Duodenal mucosa (tissue), 2 donors: ENCODE measurements around the gene RNF39.

ENCODE experiments used
- H3K27ac ChIP-seq: one replicate; pipeline ENCODE4 v1.7.0; 2013; ENCODE audit warnings: low read depth, low read length
- H3K27me3 ChIP-seq, 2 donors: one replicate each; pipeline ENCODE4 v1.7.0; 2013; ENCODE audit warnings: low read length in 2 of 2, control low read depth in 1 of 2; ENCODE audit not compliant: insufficient read depth in 2 of 2, control insufficient read depth in 1 of 2
- H3K36me3 ChIP-seq, 2 donors: one replicate each; pipeline ENCODE4 v1.7.0; 2013; ENCODE audit warnings: low read length in 2 of 2, control low read depth in 1 of 2; ENCODE audit not compliant: insufficient read depth in 2 of 2, control insufficient read depth in 1 of 2
- H3K4me1 ChIP-seq, 2 donors: one replicate each; pipeline ENCODE4 v1.7.0; 2013; ENCODE audit warnings: low read length in 2 of 2, control low read depth in 1 of 2; ENCODE audit not compliant: insufficient read depth in 2 of 2, control insufficient read depth in 1 of 2
- H3K4me3 ChIP-seq, 2 donors: one replicate each; pipeline ENCODE4 v1.7.0; 2013; ENCODE audit warnings: low read length in 2 of 2, low read depth in 1 of 2
- H3K9ac ChIP-seq, 2 donors: one replicate each; pipeline ENCODE4 v1.7.0; 2013; ENCODE audit warnings: low read length in 2 of 2, low read depth in 1 of 2
- H3K9me3 ChIP-seq, 2 donors: one replicate each; pipeline ENCODE4 v1.7.0; 2013; ENCODE audit warnings: low read length in 2 of 2, control low read depth in 1 of 2; ENCODE audit not compliant: control insufficient read depth in 1 of 2

RNF39 gene

DNA sequence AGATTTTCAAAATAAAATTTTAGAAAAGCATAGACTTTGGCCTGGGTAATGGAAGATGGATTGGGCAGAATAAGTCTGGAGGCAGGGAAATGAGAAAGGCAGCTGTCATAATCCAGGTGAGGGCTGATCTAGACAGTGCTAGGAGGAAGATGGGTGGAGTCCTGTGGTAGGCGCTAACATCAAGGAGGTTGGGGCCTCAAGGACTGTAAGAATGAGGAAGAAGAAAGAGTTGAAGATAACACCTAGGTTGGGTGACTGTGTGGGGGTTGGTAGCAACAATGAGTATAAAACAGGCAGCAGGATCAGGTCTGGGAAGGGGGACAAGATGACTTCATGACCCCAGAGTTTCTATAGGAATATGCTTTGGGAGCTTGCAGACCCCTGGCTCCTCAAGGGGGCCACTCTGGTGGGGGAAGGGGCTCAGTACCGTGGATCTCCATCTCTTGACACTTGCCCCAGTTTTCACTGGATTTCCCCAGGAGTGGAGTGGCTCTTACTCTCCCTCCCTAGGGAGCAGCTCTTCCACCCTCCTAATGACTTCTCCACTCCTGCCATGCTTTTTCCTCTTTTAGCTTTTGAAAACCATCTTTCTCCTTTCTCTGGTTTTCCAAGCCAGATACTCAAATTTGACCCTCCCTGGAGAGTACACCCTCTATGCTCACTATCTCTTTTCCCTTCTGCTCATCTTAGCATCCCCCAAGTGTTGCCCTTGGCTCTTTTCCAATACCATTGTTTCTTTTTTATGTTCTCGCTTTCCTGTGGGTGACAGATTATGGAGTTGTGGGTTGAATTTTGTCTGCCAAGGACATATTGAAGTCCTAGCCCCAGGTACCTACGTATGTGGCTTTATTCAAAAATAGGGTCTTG, 22.6 kb upstream of the RNF39 start:
- Histone ChIP-seq H3K4me1 (peaks cover 35 to 51% of the 10 kb centered on the region in 2 donors), H3K27ac (no peak overlapping the region), H3K9ac (no peak overlapping the region), H3K9me3 (no peaks in the 10 kb centered on the region), H3K4me3 (no peak overlapping the region), H3K36me3 (no peaks in the 10 kb centered on the region), H3K27me3 (peaks cover 8 to 12% of the 10 kb centered on the region in 2 donors)

DNA sequence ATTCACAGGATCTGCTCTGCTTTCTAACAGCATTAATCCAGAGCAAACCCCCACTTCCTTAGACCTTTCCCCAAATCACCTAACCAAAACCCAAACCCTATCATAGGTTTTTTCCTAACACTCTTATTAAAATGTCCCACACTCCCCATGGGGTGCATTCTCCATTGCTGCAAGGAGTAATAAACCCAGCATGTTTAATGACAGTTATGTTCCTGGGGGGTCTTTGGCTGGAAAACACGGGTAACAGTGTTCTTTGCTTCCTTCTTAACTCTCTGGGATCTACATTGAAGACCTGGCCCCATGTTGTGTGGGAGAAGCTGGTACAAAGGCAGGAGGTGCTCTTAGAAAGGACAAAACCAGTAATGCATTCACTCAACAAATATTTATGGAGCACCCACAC, 21.3 kb upstream of the RNF39 start:
- Histone ChIP-seq H3K9me3 (no peaks in the 10 kb centered on the region), H3K4me3 (no peak overlapping the region), H3K36me3 (no peaks in the 10 kb centered on the region), H3K27me3 (peaks cover 8 to 14% of the 10 kb centered on the region in 2 donors), H3K9ac (no peak overlapping the region), H3K4me1 (peaks cover 37 to 48% of the 10 kb centered on the region in 2 donors), H3K27ac (no peak overlapping the region)

- H3K27ac ChIP-seq = no peak overlapping the region
- H3K4me3 ChIP-seq = no peak overlapping the region
- H3K9me3 ChIP-seq = no peaks in the 10 kb centered on the region
- H3K4me1 ChIP-seq = peaks cover 28 to 32% of the 10 kb centered on the region in 2 donors
- no peaks in the 10 kb centered on the region for H3K36me3 ChIP-seq
- no peak overlapping the region for H3K9ac ChIP-seq
- peaks cover 3 to 14% of the 10 kb centered on the region in 2 donors for H3K27me3 ChIP-seq
These were observed 18.5 kb upstream of the RNF39 start for GRCh38 chr6:30093951-30094661.

- peaks cover 1 to 14% of the 10 kb centered on the region in 2 donors for H3K27me3 ChIP-seq
- no peak overlapping the region for H3K27ac ChIP-seq
- peaks cover 22 to 30% of the 10 kb centered on the region in 2 donors for H3K4me1 ChIP-seq
- H3K9ac ChIP-seq = no peak overlapping the region
- no peaks in the 10 kb centered on the region for H3K36me3 ChIP-seq
- H3K4me3 ChIP-seq = no peak overlapping the region
- no peaks in the 10 kb centered on the region for H3K9me3 ChIP-seq
These were observed 17.4 kb upstream of the RNF39 start for GRCh38 chr6:30092852-30093543.

DNA sequence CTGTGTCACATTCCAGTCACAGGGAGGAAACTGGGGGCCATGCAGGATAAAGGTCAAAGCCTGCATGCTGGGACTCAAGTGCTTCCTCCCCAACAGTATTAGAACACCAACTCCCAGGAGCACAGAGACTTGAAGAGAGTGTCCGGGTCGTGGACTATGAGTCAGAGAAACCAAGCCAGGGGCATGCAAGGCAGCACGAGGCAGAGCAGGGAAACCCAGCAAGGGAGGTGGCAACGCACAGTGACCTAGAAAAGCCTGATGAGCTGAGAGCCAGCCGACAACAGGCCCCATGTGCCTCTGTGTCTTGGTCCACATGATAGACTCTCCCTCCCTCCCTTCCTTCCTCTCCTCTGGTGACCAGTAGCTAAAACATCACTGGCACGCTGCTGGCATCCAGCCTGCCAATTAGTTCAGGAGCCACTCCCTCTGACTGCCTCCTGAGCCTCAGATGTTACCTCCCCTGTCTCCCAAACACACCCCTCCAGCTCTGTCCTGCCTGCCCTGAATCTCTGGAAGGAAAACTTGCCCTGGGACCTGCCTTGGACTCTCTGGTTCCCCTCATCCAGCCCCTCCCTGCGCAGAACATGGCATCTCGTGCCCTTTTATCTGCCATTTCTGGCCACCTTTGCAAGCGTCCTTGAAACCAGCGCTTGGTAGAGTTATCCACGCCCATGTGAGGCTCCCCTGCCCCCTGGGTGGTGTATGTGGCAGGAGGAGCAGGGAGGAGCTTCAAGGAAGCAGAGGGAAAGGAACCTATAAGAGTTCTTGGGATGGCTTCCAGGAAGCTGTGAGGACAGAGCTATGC, 16.2 kb upstream of the RNF39 start:
- H3K27me3 ChIP-seq = peaks cover 4 to 5% of the 10 kb centered on the region in 2 donors
- H3K9me3 ChIP-seq = no peaks in the 10 kb centered on the region
- peak overlapping the region; percentile 79 for H3K27ac ChIP-seq
- no peaks in the 10 kb centered on the region for H3K36me3 ChIP-seq
- H3K4me3 ChIP-seq = peak overlapping the region in 1 of 2 donors; percentile 18
- peaks cover 17 to 23% of the 10 kb centered on the region in 2 donors for H3K4me1 ChIP-seq
- peak overlapping the region; percentile 25 to 42 for H3K9ac ChIP-seq

- Histone ChIP-seq H3K27ac (no peak overlapping the region), H3K36me3 (no peaks in the 10 kb centered on the region), H3K9me3 (no peaks in the 10 kb centered on the region), H3K4me3 (no peak overlapping the region), H3K4me1 (peaks cover 10 to 13% of the 10 kb centered on the region in 2 donors), H3K27me3 (peaks cover 4 to 5% of the 10 kb centered on the region in 2 donors), H3K9ac (no peak overlapping the region)
These were observed 12.3 kb upstream of the RNF39 start for GRCh38 chr6:30087876-30088275.

DNA sequence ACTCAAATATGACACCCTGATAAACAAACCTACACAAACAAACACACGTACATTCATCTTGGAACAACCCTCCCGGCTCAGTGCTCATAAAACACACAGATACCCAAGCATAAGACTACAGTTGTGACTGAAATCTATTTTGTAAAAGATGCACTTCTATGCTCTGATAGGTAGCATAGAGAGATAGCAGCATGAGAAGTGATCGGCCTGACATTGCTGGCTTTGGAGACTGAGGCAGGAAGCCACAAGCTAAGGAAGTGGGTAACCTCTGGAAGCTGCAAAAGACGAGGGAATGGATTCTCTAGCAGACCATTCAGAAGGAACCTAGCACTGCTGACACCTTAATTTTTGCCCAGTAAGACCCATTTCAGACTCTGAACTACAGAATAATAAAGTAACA, 1.6 kb upstream of the RNF39 start:
- H3K9ac ChIP-seq = no peak overlapping the region
- H3K4me1 ChIP-seq = peaks cover 17 to 19% of the 10 kb centered on the region in 2 donors
- no peak overlapping the region for H3K4me3 ChIP-seq
- H3K36me3 ChIP-seq = no peaks in the 10 kb centered on the region
- no peak overlapping the region for H3K27ac ChIP-seq
- H3K27me3 ChIP-seq = peaks cover 26 to 35% of the 10 kb centered on the region in 2 donors
- no peaks in the 10 kb centered on the region for H3K9me3 ChIP-seq

DNA sequence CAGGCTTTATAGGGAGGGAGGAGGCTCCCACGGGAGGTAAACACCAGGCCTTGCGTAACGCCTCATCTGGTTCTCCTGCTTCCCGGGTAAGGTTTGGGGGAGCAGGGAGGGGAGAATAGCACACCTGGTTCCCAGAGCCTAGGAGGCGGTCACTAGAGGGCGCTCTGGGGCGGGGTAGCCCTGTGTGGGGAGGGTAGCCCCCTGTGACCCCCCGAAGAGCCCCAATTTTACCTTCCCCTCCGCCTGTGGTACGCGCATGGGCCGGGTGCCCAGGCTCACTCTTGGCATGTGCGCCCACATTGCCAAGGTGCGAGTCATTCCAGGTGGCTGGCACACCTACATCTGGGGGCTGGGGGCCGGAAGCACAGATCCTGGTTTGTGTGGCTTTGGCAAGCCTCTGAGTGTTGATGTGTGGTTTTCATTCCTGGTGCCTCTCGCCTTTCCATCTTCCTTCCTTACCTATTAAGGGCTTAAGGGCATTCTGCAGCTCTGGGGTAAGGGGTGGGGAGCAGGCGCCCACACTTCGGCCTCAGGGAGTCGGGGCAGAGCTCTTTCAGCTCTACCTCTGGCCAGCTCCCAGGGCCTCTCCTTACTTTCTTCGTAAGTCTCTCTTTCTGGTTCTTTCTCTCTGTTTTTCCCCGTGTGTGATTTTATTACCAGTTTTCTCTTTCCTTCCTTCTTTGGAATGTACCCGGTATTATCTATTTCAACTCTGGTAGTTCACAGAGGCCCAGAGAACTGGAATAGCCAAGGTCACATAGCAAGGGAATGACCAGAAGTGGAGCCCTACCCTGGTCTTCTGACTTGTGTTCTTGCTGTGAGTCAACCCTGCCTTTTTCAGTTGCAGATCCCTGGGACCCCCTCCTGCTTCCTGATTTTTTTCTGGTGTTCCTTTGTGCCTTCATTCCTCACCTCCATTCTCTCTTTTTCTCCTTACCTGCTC, 492 bp upstream of the RNF39 start:
- peaks cover 26 to 41% of the 10 kb centered on the region in 2 donors for H3K27me3 ChIP-seq
- H3K9me3 ChIP-seq = no peaks in the 10 kb centered on the region
- no peak overlapping the region for H3K9ac ChIP-seq
- no peaks in the 10 kb centered on the region for H3K36me3 ChIP-seq
- peaks cover 17 to 19% of the 10 kb centered on the region in 2 donors for H3K4me1 ChIP-seq
- no peak overlapping the region for H3K27ac ChIP-seq
- peak overlapping the region; percentile 53 to 61 for H3K4me3 ChIP-seq
